ENCODE data around the gene NARF. TPM values are rescaled to one million over a fixed set of nuclear protein-coding genes. Genes with fewer than 3 reads are reported as not detected.
"Not testable (repeated sequence)": the region's sequence is repeated elsewhere in the genome, so short reads cannot be mapped to it uniquely, and the experiment has no call there.

Gene NARF
- total RNA-seq, 4 donors from 2014 or later = 44.1 to 133 (median 61.1) TPM

GRCh38 chr17:82450357-82451106, 8.0 kb upstream of the NARF start, which contains the start of gene CYBC1:
TSS of gene CYBC1 (minus strand) at chr17:82450752. CDS start at chr17:82449254, 1,498 bp downstream.
- H3K27me3 ChIP-seq = no peaks in the 10 kb centered on the region
- no peaks in the 10 kb centered on the region for H3K9me3 ChIP-seq
- peaks cover 8 to 25% (median 14%) of the 10 kb centered on the region in 4 donors for H3K4me1 ChIP-seq
- H3K4me3 ChIP-seq = peak within 1 kb of the TSS; percentile 83 to 93 (median 92)
- H3K27ac ChIP-seq = peak within 1 kb of the TSS; percentile 92 to 96 (median 94)
- intact Hi-C loops (cut with DNase I; ENCODE audit: low total_unique reads) = no loop called here
- peak; percentile 89 for TF ChIP-seq EP300 (IDR thresholded peaks at IDR 0.05; ENCODE audit: low read depth)
- peak; percentile 91 for TF ChIP-seq POLR2A (IDR thresholded peaks at IDR 0.05)
- peak; percentile 93 to 96 (median 93) for TF ChIP-seq POLR2AphosphoS5 (IDR thresholded peaks at IDR 0.05)
- TF ChIP-seq, protein P1, sequence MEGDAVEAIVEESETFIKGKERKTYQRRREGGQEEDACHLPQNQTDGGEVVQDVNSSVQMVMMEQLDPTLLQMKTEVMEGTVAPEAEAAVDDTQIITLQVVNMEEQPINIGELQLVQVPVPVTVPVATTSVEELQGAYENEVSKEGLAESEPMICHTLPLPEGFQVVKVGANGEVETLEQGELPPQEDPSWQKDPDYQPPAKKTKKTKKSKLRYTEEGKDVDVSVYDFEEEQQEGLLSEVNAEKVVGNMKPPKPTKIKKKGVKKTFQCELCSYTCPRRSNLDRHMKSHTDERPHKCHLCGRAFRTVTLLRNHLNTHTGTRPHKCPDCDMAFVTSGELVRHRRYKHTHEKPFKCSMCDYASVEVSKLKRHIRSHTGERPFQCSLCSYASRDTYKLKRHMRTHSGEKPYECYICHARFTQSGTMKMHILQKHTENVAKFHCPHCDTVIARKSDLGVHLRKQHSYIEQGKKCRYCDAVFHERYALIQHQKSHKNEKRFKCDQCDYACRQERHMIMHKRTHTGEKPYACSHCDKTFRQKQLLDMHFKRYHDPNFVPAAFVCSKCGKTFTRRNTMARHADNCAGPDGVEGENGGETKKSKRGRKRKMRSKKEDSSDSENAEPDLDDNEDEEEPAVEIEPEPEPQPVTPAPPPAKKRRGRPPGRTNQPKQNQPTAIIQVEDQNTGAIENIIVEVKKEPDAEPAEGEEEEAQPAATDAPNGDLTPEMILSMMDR (IDR thresholded peaks at IDR 0.05) = no peak
- peak; percentile 96 for DNase-seq
- H3K36me3 ChIP-seq = no peaks in the 10 kb centered on the region
- in situ Hi-C loops (cut with MboI; ENCODE audit: low pct_ligation_motif_present in 1 of 4, low pct_unique_long_range_greater_than_20kb in 1 of 4, low sequenced_read_pairs in 3 of 4) = no loop called here
- WGBS, 2 donors (ENCODE audit: low coverage in 1 of 2) = 0 to 1% methylated on average over 2 to 71 of the region's 91 CpGs

DNA sequence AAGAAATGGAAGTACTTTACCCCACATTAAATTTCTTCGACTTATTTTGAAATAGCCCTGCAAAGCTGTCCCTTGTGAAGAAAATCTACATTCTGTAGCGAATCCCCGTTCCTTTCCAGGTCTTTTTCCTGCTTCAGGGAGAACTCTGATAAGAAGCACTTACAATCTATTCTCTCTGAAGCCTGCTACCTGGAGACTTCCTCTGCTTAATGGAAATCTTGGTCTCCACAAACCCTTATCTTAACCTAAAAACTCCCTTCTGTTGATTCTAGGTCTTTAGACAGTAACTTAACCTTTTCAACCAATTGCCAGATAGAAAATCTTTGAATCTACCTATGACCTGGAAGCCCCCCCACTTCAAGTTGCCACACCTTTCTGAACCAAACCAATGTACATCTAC, 6.4 kb upstream of the NARF start:
- peak overlapping the region in 2 of 4 donors; percentile 92 to 93 for H3K27ac ChIP-seq
- H3K9me3 ChIP-seq = no peaks in the 10 kb centered on the region
- H3K27me3 ChIP-seq = no peaks in the 10 kb centered on the region
- DNase-seq = no peak
- no peaks in the 10 kb centered on the region for H3K36me3 ChIP-seq
- 95 to 100% methylated on average over 3 of the region's 3 CpGs for WGBS, 2 donors (ENCODE audit: low coverage in 1 of 2)
- no peak overlapping the region for H3K4me3 ChIP-seq
- TF ChIP-seq POLR2A (IDR thresholded peaks at IDR 0.05) (no peak), POLR2AphosphoS5 (IDR thresholded peaks at IDR 0.05) (no peak), EP300 (IDR thresholded peaks at IDR 0.05; ENCODE audit: low read depth) (no peak)
- TF ChIP-seq, protein P1 (IDR thresholded peaks at IDR 0.05) = no peak
- H3K4me1 ChIP-seq = peaks cover 12 to 29% (median 17%) of the 10 kb centered on the region in 4 donors
- intact Hi-C loops (cut with DNase I; ENCODE audit: low total_unique reads) (no loop called here), in situ Hi-C loops (cut with MboI; ENCODE audit: low pct_ligation_motif_present in 1 of 4, low pct_unique_long_range_greater_than_20kb in 1 of 4, low sequenced_read_pairs in 3 of 4) (no loop called here)

- H3K9me3 ChIP-seq; H3K4me3 ChIP-seq; DNase-seq; H3K27ac ChIP-seq; in situ Hi-C loops (cut with MboI; ENCODE audit: low pct_ligation_motif_present in 1 of 4, low pct_unique_long_range_greater_than_20kb in 1 of 4, low sequenced_read_pairs in 3 of 4); intact Hi-C loops (cut with DNase I; ENCODE audit: low total_unique reads); H3K36me3 ChIP-seq; H3K27me3 ChIP-seq: not testable (repeated sequence)
- peaks cover 18 to 37% (median 25%) of the 10 kb centered on the region in 4 donors for H3K4me1 ChIP-seq
- 79 to 100% methylated on average over 4 to 7 of the region's 7 CpGs for WGBS, 2 donors (ENCODE audit: low coverage in 1 of 2)
Observed at GRCh38 chr17:82453151-82453550, 5.4 kb upstream of the NARF start.

DNA sequence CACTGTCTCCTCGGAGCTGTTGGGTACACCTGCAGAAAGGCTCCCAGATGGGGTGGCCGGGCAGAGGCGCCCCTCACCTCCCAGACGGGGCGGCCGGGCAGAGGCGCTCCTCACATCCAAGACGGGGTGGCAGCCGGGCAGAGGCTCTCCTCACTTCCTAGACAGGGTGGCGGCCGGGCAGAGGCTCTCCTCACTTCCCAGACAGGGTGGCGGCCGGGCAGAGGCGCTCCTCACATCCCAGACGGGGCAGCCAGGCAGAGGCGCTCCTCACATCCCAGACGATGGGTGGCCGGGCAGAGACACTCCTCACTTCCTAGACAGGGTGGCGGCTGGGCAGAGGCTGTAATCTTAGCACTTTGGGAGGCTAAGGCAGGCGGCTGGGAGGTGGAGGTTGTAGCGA, 4.8 kb upstream of the NARF start:
- in situ Hi-C loops (cut with MboI; ENCODE audit: low pct_ligation_motif_present in 1 of 4, low pct_unique_long_range_greater_than_20kb in 1 of 4, low sequenced_read_pairs in 3 of 4); H3K4me3 ChIP-seq; DNase-seq; H3K27ac ChIP-seq; intact Hi-C loops (cut with DNase I; ENCODE audit: low total_unique reads); H3K36me3 ChIP-seq; H3K9me3 ChIP-seq; H3K27me3 ChIP-seq: not testable (repeated sequence)
- WGBS, 2 donors (ENCODE audit: low coverage in 1 of 2) = 95% methylated on average over 17 of the region's 21 CpGs; no CpG with 5 or more reads in 1 of the 2 donors
- H3K4me1 ChIP-seq = peaks cover 18 to 37% (median 25%) of the 10 kb centered on the region in 4 donors

GRCh38 chr17:82457073-82457928, 1.2 kb upstream of the NARF start:
- Histone ChIP-seq H3K4me3 (peak overlapping the region in 3 of 4 donors; percentile 67 to 71 (median 68)), H3K9me3 (no peaks in the 10 kb centered on the region), H3K27ac (peak overlapping the region; percentile 99 to 100 (median 100)), H3K4me1 (peaks cover 10 to 25% (median 19%) of the 10 kb centered on the region in 4 donors), H3K36me3 (peaks cover 0 to 11% (median 5%) of the 10 kb centered on the region in 4 donors), H3K27me3 (no peaks in the 10 kb centered on the region)
- intact Hi-C loops (cut with DNase I; ENCODE audit: low total_unique reads) = loop anchor here (5.0 kb wide), 2 partner anchors 95 to 1055 kb away; no protein-coding TSS in a partner anchor
- DNase-seq = peak; percentile 60
- 45 to 50% methylated on average over 3 to 10 of the region's 10 CpGs for WGBS, 2 donors (ENCODE audit: low coverage in 1 of 2)
- in situ Hi-C loops (cut with MboI; ENCODE audit: low pct_ligation_motif_present in 1 of 4, low pct_unique_long_range_greater_than_20kb in 1 of 4, low sequenced_read_pairs in 3 of 4) = no loop called here
- TF ChIP-seq EP300 (IDR thresholded peaks at IDR 0.05; ENCODE audit: low read depth) (no peak), POLR2A (IDR thresholded peaks at IDR 0.05) (no peak), POLR2AphosphoS5 (IDR thresholded peaks at IDR 0.05) (no peak)
- TF ChIP-seq, protein P1 (IDR thresholded peaks at IDR 0.05) = no peak

Data from transverse colon (tissue), 4 donors.